Femur (tissue), 1 donor: ENCODE data around the gene PPP6R3.

ENCODE experiments used
- DNase-seq: peaks from one replicate; pipeline ENCODE4 v3.0.0-alpha.2; 2017

The PPP6R3 gene

DNA sequence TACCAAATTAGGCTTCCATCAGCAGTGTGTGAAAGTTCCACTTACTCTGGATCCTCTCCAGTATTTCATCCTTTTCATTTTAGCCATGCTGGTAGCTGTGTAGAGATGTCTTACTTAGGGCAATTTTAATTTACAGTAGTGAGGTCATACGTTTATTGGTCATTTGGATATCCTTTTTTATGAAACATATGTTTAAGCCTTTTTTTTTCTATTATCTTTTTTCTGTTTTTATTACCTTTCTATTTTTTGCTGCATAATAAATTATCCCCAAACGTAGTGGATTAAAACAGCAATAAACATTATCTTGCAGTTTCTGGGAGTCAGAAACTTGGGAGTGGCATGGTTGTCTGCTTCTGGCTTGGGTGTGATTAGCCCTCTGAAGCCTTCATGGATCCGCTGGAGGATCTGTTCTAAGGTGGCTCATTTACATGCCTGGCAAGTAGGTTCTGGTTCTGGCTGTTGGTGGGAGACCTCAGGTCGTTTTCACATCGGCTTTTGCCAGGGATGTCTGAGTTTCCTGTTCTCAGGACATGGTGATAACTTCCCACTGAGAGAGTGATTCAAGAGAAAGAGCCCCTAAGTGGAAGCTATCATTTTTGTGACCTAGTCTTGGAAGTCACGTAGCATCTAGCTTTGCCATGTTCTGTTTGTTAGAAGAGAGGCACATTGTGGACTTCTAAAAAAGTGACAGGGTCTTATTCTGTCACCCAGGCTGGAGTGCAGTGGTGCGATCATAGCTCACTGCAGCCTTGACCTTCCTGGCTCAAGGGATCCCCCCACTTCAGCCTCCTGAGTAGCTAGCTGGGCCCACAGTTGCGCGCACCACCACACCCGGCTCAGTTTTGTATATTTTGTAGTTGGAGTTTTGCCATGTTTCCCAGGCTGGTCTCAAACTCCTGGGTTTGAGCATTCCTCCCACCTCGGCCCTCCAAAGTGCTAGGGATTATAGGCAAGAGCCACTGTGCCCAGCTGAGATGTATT lies 38.6 kb downstream of the PPP6R3 start:
- no peak for DNase-seq

- DNase-seq: no peak
These were observed 39.7 kb downstream of the PPP6R3 start for GRCh38 chr11:68500206-68500605.

GRCh38 chr11:68501813-68502212 lies 41.3 kb downstream of the PPP6R3 start:
- no peak for DNase-seq

GRCh38 chr11:68503251-68503687 lies 42.7 kb downstream of the PPP6R3 start:
- peak; percentile 36 for DNase-seq

- no peak for DNase-seq
These were observed 43.2 kb downstream of the PPP6R3 start for GRCh38 chr11:68503792-68504191.

GRCh38 chr11:68504432-68505066 lies 44.0 kb downstream of the PPP6R3 start:
- no peak for DNase-seq

- no peak for DNase-seq
These were observed 45.0 kb downstream of the PPP6R3 start for GRCh38 chr11:68505596-68505995.

- no peak for DNase-seq
These were observed 46.4 kb downstream of the PPP6R3 start for GRCh38 chr11:68506908-68507307.

GRCh38 chr11:68508425-68508824 lies 47.9 kb downstream of the PPP6R3 start:
- DNase-seq: no peak

GRCh38 chr11:68509066-68509465 lies 48.5 kb downstream of the PPP6R3 start:
- DNase-seq: no peak

GRCh38 chr11:68513930-68514487 lies 53.5 kb downstream of the PPP6R3 start:
- no peak for DNase-seq

DNA sequence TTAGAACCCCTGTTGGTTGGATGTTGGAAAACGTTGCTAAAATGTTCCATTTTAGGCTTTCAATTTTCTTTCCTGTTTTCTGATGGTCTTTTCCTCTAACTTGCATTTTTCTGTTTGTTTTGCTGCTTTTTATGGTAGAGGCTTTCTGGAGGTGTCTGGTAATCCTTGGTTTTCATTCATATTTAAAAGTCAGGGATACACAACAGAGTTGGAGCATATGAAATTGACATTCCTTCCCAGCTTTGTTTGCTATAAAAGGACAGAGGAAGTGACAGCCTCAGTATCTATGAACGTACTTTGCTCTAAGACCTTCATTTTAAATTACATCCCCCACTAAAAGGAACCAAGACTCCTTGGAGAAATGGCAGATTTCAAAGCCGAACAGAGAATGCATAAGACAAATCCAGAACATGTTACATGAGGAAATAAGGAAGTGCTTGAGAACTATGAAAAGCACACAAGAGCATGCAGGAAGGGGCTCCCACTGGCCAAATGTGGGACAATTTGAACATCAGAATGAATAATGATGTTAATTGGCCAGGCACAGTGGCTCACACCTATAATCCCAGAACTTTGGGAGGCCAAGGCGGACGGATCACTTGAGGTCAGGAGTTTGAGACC lies 56.7 kb downstream of the PPP6R3 start:
- no peak for DNase-seq

DNA sequence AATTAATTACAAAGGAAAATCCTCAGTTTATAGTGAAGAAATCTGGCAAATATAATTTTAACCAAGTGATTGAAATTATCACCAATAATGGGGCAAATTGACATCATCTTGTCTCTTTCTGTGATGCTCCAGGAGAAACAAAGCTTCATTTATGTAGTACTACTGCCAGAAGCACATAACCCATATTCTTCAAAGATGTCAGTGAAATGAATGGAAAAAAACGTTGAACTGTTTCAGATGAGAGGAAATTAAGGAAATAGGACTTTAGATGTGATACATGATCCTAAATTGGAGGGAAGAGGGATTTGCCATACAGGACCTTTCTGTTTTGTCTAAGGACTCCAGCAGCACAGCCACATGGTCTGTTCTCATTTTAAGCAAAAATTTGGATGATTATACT lies 57.6 kb downstream of the PPP6R3 start:
- DNase-seq: no peak

DNA sequence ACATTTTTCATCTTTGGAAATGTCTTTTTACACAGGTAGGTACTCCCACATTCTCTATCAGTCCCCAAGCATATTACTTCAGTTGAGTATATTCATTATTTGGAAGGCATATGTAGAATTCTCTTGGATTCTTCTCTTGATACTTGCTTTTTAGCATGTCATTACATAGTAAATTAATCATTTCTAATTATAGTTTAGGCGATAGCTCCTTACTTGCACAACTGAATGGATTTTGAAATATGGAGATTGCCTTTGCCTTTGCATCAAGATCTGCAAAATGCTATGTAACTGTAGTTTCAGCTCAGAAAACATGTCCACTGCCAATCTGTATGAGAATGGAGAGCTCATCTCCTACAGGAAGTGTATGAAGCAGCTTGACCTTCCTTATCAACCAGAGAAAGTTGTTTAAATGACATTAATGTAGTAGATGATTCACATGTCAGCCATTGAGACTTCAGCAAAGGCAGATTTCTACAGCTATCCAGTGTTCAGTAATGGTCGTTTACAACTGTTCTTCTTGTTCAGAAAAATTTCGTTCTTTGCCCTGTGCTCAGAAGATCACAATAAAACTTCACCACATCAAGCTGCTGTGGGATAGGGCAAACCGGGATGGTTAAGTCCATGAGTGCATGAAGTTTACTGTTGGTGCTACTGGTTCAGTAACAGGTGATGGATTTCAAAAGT lies 61.6 kb downstream of the PPP6R3 start:
- no peak for DNase-seq

GRCh38 chr11:68523033-68523432 lies 62.5 kb downstream of the PPP6R3 start:
- DNase-seq: no peak

- no peak for DNase-seq
These were observed 63.2 kb downstream of the PPP6R3 start for GRCh38 chr11:68523743-68524142.

DNA sequence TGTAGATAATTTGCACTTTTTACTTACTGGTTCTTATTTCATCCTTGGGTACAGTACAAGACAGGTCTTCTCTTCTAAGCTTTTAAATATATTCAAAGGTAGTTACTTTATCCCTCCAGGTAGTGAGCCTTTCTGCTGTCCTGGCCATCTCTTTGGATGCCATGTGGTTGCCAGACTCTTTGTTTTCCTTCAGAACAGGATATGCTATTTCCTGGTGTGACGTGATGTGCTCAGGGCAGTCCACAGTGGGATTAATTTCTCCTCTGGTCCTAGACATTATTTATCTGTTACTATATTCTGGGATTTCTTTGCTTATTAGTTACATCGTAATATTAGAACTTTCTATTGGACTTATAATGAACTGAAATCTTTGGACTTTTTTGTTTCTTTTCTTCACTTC lies 63.7 kb downstream of the PPP6R3 start:
- DNase-seq: no peak

DNA sequence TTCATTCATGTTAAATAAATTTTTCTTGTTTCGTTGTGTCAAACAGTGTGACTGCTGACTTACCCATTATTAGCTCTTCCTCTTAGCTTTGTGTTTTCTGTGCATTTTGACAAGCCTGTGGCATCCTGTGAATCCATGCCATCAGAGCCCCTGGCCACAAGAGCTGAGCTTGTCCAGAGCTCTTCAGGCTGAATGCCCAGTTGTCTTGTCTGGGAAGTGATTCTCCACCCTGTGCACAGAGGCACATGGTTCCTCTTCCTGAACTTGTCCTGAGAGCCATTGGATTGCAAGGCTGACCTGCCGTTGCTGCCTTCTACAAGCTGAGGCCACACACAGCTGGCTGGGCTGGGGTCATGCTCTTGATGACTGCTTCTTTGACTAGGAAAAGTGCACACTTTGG lies 64.1 kb downstream of the PPP6R3 start:
- DNase-seq: no peak

DNA sequence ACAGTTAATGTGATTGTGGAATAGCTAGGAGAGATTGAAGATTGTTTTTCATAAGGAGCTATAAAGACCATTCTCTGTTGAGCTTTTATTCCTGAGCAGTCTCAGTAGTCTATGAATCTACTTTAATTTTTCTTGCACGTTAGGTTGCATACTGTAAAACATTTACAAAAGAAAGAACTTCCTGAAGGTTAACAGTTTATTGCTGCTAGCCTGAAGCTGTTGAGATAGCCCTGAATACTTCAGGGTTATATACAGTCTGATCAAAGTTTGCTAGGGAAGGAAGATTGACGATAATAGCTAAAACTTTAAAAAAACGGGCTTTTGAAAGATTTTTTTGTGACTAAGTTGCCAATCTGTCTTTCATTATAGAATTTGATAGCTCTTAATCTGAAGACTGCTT lies 64.8 kb downstream of the PPP6R3 start:
- no peak for DNase-seq

DNA sequence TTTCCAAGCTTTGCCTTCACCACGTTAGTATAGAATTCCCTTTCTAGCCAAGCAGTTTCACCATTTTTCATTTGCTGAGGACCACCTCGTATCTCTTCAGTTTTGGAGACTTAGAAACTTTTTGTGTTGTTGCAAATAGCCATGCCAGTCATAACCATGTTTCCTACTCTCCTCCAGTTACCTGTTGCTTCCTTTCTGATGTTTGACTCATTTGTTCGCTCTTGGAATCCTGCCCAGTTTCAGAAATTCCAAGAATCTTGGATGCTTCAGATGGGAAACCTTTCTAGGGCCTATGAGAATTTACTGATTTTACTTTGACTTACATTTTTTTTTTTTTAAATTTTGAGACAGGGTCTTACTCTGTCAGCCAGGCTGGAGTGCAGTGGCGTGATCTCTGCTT lies 65.4 kb downstream of the PPP6R3 start:
- DNase-seq: no peak

- DNase-seq: no peak
These were observed 67.0 kb downstream of the PPP6R3 start for GRCh38 chr11:68527585-68527984.

DNA sequence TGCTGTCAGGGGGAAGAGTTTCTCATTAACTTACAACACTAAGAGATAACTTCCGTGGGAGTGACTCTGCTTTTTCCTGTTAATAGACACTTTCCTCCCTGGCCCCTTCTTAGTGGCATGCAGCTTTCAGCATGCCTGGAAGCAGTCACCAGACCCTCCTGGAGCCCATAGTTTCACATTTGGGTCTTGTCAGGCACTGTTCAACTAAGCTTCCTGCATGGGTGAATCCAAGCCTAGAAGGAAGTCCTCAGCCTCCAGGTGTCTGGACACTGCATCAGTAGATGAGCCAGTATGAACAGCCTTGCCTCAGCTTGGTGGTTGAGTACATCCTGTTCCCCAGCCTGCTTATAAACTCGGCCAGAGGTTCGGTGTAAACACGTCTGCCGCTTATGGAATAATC lies 68.1 kb downstream of the PPP6R3 start:
- no peak for DNase-seq
